ENCODE data around the gene PCDH19.

DNA sequence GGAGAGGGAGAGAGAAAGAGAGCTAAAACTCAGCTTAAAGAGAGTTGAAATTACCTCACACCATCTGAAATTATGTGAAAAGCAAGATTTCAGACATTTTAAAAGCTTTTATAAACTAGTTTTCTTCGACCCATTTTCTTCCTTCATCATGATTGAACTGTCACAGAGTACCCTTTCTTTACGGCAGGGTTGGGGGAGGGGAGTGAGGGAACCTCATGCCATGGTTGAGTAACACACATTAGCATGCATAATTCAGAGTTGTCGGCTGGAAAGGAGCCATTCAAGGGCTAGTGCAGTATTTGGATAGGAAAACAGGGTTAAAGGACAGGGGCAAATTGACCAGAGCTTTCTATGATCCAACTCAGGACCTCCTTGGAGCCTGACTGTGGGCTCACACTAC is 46.2 kb downstream of the PCDH19 start:
- TF ChIP-seq EZH2 (IDR thresholded peaks at IDR 0.05; ENCODE audit: insufficient read depth, poor library complexity, severe bottlenecking) (no peak), EZH2phosphoT487 (IDR thresholded peaks at IDR 0.05; ENCODE audit: insufficient read depth, low read depth) (no peak)
